Neural cell (in vitro differentiated cells): ENCODE measurements around the gene MYMK. TPM values are rescaled to one million over a fixed set of nuclear protein-coding genes. Genes with fewer than 3 reads are reported as not detected.

Source experiments
- H2AFZ ChIP-seq: fragments of 200-600, 300-800 bp; sonication (generic), shearing (Covaris generic); 2 replicates; pipeline ENCODE4 v1.6.0; 2014; ENCODE audit warnings: low read depth, mild to moderate bottlenecking, antibody characterized with exemption, low read length, moderate library complexity
- H3F3A ChIP-seq: fragments of 200-600 bp; shearing (Covaris generic); 2 replicates; pipeline ENCODE4 v1.6.1; 2016; ENCODE audit warnings: mild to moderate bottlenecking, moderate library complexity, mixed read lengths, antibody characterized with exemption, low read length; ENCODE audit not compliant: insufficient read depth, poor library complexity, severe bottlenecking
- H3K27ac ChIP-seq: fragments of 200-600, 300-800 bp; sonication (generic), shearing (Covaris generic); 2 replicates; pipeline ENCODE4 v1.5.1; 2014; ENCODE audit warnings: mild to moderate bottlenecking, low read length, moderate library complexity
- H3K27me3 ChIP-seq: fragments of 300-800, 200-600 bp; sonication (generic), shearing (Covaris generic); 2 replicates; pipeline ENCODE4 v1.6.0; 2014; ENCODE audit warnings: mild to moderate bottlenecking, low read depth, low read length, moderate library complexity; ENCODE audit not compliant: insufficient read depth
- H3K36me3 ChIP-seq: fragments of 300-800, 200-600 bp; sonication (generic), shearing (Covaris generic); 2 replicates; pipeline ENCODE4 v1.5.1; 2014; ENCODE audit warnings: mild to moderate bottlenecking, antibody characterized with exemption, low read length, moderate library complexity; ENCODE audit not compliant: insufficient read depth
- H3K4me2 ChIP-seq: fragments of 300-800, 200-600 bp; sonication (generic), shearing (Covaris generic); 2 replicates; pipeline ENCODE4 v1.6.0; 2014; ENCODE audit warnings: mild to moderate bottlenecking, low read length
- H3K4me3 ChIP-seq: fragments of 300-800, 200-600 bp; sonication (generic), shearing (Covaris generic); 2 replicates; pipeline ENCODE4 v1.5.1; 2014; ENCODE audit warnings: mild to moderate bottlenecking, low read length, moderate library complexity
- H3K79me2 ChIP-seq: fragments of 200-600 bp; shearing (Covaris generic); replicated peaks from 2 replicates; pipeline ENCODE4 v1.6.0; 2014; ENCODE audit warnings: mild to moderate bottlenecking, low read length, moderate library complexity; ENCODE audit not compliant: insufficient read depth
- H3K9ac ChIP-seq: fragments of 300-800, 200-600 bp; sonication (generic), shearing (Covaris generic); 2 replicates; pipeline ENCODE4 v1.6.1; 2016; ENCODE audit warnings: mild to moderate bottlenecking, low read length, mixed read lengths
- H3K9me2 ChIP-seq: fragments of 200-600 bp; shearing (Covaris generic); 2 replicates; pipeline ENCODE4 v1.6.1; 2016; ENCODE audit warnings: mild to moderate bottlenecking, low read length, mixed read lengths; ENCODE audit not compliant: insufficient read depth
- H3K9me3 ChIP-seq: fragments of 200-600, 300-800 bp; sonication (generic), shearing (Covaris generic); 2 replicates; pipeline ENCODE4 v1.6.1; 2016; ENCODE audit warnings: mild to moderate bottlenecking, mixed run types, low read length, moderate library complexity, mixed read lengths
- H4K20me1 ChIP-seq: fragments of 200-600 bp; shearing (Covaris generic); 2 replicates; pipeline ENCODE4 v1.6.1; 2016; ENCODE audit warnings: mild to moderate bottlenecking, mixed run types; ENCODE audit not compliant: insufficient read depth
- EP300 ChIP-seq: fragments of 450-650 bp; conservative IDR thresholded peaks from 2 replicates; pipeline ENCODE4 v1.6.1; 2014; ENCODE audit warnings: antibody characterized with exemption, mild to moderate bottlenecking, moderate library complexity; ENCODE audit not compliant: poor library complexity, severe bottlenecking
- EZH2 ChIP-seq: fragments of 200-600, 300-800 bp; shearing (Covaris generic), sonication (generic); IDR thresholded peaks from 2 replicates; pipeline ENCODE4 v1.6.1; 2014; ENCODE audit warnings: antibody characterized with exemption, low read length, borderline replicate concordance, mild to moderate bottlenecking; ENCODE audit not compliant: insufficient read depth, poor library complexity, severe bottlenecking
- MXI1 ChIP-seq: fragments of 450-650 bp; conservative IDR thresholded peaks from 2 replicates; pipeline ENCODE4 v1.6.1; 2014; ENCODE audit warnings: antibody characterized with exemption, mild to moderate bottlenecking; ENCODE audit not compliant: poor library complexity, severe bottlenecking
- POLR2AphosphoS5 ChIP-seq: IDR thresholded peaks from 2 replicates; pipeline ENCODE4 v1.6.1; 2012
- RAD21 ChIP-seq: fragments of 450-650 bp; conservative IDR thresholded peaks from 2 replicates; pipeline ENCODE4 v1.6.1; 2014; ENCODE audit warnings: antibody characterized with exemption, mild to moderate bottlenecking, moderate library complexity
- SMC3 ChIP-seq: fragments of 450-650 bp; conservative IDR thresholded peaks from 2 replicates; pipeline ENCODE4 v1.6.1; 2014; ENCODE audit warnings: antibody characterized with exemption, mild to moderate bottlenecking, moderate library complexity; ENCODE audit not compliant: poor library complexity
- TAF1 ChIP-seq: IDR thresholded peaks from 2 replicates; pipeline ENCODE4 v1.6.1; 2012; ENCODE audit warnings: low read depth
- polyA plus RNA-seq: library from polyadenylated mRNA; depleted of rRNA; stranded (reverse); fragments of >200 nt; gene quantifications from 2 replicates; pipeline ENCODE4 v1.2.3, GENCODE V29; 2014
- TF ChIP-seq, protein P1 (sequence below): IDR thresholded peaks from 2 replicates; pipeline ENCODE4 v1.6.1; 2012; ENCODE audit warnings: borderline replicate concordance
- TF ChIP-seq, protein P2 (sequence below): fragments of 450-650 bp; IDR thresholded peaks from 2 replicates; pipeline ENCODE4 v1.5.1; 2014; ENCODE audit warnings: antibody characterized with exemption, mild to moderate bottlenecking, moderate library complexity; ENCODE audit not compliant: poor library complexity, severe bottlenecking

The MYMK gene
- polyA plus RNA-seq, 1 donor from 2014 or later = not detected

DNA sequence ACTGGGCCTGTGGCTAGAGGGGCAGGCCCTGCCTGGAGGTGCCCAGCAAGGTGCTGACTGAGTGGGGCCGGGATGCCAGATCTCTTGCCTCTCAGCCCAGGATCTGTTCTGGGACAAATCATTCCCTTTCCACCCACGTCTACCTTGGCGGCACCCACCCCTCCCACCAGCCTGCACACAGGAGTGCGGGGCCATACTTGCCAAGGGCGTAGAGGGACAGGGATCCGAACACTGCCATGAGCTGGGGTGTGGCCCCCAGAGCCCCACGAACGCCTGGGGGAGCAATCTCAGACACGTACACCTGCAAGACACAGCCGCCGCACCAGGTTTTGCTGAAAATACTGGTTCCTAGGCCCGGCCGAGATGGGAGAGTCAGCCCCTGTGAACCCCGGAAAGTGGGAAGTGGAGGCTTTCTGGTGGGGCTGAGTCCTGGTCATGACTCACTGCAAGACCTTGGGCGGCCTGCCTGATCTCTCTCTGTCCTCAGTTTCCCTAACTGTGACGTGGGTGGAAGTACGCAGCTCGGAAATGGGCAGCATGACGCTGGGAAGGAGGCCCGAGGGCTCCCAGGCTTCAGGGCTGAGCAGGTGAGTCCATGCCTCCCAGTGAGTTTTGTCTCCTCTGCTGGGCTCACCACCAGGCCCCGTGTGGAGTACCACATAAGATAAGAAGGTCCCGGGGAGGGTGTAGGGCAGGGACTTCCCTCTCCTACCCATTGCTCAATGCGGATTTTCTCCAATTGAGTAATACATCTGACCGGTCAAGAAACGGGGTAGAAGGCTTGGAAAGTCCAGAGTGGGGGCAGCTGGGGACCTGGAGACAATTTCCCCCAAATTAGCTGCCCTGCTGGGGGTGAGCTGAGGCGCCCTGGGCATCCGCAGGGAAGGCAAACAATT, 48.5 kb downstream of the MYMK start:
- TF ChIP-seq, protein P1, sequence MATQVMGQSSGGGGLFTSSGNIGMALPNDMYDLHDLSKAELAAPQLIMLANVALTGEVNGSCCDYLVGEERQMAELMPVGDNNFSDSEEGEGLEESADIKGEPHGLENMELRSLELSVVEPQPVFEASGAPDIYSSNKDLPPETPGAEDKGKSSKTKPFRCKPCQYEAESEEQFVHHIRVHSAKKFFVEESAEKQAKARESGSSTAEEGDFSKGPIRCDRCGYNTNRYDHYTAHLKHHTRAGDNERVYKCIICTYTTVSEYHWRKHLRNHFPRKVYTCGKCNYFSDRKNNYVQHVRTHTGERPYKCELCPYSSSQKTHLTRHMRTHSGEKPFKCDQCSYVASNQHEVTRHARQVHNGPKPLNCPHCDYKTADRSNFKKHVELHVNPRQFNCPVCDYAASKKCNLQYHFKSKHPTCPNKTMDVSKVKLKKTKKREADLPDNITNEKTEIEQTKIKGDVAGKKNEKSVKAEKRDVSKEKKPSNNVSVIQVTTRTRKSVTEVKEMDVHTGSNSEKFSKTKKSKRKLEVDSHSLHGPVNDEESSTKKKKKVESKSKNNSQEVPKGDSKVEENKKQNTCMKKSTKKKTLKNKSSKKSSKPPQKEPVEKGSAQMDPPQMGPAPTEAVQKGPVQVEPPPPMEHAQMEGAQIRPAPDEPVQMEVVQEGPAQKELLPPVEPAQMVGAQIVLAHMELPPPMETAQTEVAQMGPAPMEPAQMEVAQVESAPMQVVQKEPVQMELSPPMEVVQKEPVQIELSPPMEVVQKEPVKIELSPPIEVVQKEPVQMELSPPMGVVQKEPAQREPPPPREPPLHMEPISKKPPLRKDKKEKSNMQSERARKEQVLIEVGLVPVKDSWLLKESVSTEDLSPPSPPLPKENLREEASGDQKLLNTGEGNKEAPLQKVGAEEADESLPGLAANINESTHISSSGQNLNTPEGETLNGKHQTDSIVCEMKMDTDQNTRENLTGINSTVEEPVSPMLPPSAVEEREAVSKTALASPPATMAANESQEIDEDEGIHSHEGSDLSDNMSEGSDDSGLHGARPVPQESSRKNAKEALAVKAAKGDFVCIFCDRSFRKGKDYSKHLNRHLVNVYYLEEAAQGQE = no peak
- TF ChIP-seq EZH2 = no peak
- TF ChIP-seq, protein P2, sequence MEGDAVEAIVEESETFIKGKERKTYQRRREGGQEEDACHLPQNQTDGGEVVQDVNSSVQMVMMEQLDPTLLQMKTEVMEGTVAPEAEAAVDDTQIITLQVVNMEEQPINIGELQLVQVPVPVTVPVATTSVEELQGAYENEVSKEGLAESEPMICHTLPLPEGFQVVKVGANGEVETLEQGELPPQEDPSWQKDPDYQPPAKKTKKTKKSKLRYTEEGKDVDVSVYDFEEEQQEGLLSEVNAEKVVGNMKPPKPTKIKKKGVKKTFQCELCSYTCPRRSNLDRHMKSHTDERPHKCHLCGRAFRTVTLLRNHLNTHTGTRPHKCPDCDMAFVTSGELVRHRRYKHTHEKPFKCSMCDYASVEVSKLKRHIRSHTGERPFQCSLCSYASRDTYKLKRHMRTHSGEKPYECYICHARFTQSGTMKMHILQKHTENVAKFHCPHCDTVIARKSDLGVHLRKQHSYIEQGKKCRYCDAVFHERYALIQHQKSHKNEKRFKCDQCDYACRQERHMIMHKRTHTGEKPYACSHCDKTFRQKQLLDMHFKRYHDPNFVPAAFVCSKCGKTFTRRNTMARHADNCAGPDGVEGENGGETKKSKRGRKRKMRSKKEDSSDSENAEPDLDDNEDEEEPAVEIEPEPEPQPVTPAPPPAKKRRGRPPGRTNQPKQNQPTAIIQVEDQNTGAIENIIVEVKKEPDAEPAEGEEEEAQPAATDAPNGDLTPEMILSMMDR = no peak
- no peak for TF ChIP-seq POLR2AphosphoS5
- TF ChIP-seq EP300 = no peak
- TF ChIP-seq RAD21 = no peak
- TF ChIP-seq SMC3 = no peak
- TF ChIP-seq TAF1 = no peak
- no peak for TF ChIP-seq MXI1
- H4K20me1 ChIP-seq = no peaks in the 10 kb centered on the region
- no peaks in the 10 kb centered on the region for H3K79me2 ChIP-seq
- H3K9me2 ChIP-seq = no peaks in the 10 kb centered on the region
- no peaks in the 10 kb centered on the region for H3K27me3 ChIP-seq
- H3K9me3 ChIP-seq = no peaks in the 10 kb centered on the region
- no peak overlapping the region for H2AFZ ChIP-seq
- H3K4me3 ChIP-seq = no peak overlapping the region
- no peaks in the 10 kb centered on the region for H3K36me3 ChIP-seq
- no peak overlapping the region for H3K9ac ChIP-seq
- H3F3A ChIP-seq = no peaks in the 10 kb centered on the region
- no peak overlapping the region for H3K4me2 ChIP-seq
- no peak overlapping the region for H3K27ac ChIP-seq

DNA sequence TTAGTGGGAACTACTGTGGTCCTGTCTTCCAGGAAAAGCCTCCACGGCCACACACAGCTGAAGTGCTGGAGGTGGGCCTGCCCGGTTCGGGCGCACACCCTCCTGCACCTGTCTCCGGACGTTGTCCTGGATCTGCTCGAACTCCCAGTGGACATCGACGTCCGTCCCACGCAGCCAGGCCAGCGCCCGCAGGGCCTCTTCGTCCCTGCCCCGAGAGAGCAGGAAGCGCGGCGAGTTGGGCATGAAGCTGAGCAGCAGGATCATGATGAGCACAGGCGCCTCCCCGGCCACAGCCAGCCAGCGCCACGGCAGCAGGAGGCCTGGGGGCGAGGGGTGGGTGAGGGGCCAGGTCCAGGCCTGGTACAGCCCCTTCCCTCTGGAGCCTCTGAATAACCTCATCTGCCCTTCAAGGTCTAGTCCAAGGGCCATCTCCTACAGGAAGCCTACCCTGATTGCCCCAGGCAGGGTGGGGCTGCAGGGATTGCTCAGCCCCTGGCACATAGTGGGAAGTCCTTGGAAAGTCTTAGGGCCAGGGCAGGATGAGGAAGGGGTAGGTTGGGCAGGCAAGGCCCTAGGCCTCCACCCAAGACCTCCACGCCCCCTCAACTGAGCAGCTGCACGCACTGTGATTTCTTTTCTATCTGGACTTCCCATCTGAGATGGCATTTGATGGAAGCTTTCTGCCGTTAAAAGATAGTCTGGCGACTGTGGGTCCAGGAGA, 49.3 kb downstream of the MYMK start:
- H3K79me2 ChIP-seq = no peaks in the 10 kb centered on the region
- H3K4me2 ChIP-seq = no peak overlapping the region
- no peaks in the 10 kb centered on the region for H3K9me2 ChIP-seq
- no peaks in the 10 kb centered on the region for H4K20me1 ChIP-seq
- TF ChIP-seq TAF1 (no peak), MXI1 (no peak), EP300 (no peak), POLR2AphosphoS5 (no peak), SMC3 (no peak), EZH2 (no peak), RAD21 (no peak)
- TF ChIP-seq, protein P2 = no peak
- TF ChIP-seq, protein P1 = no peak
- no peaks in the 10 kb centered on the region for H3K36me3 ChIP-seq
- no peaks in the 10 kb centered on the region for H3F3A ChIP-seq
- no peak overlapping the region for H2AFZ ChIP-seq
- H3K9ac ChIP-seq = no peak overlapping the region
- no peaks in the 10 kb centered on the region for H3K9me3 ChIP-seq
- no peak overlapping the region for H3K27ac ChIP-seq
- no peak overlapping the region for H3K4me3 ChIP-seq
- H3K27me3 ChIP-seq = no peaks in the 10 kb centered on the region
